Upper lobe of left lung (tissue), 4 donors: ENCODE results near the gene PIK3C2G.

Source experiments
- CTCF ChIP-seq, 6 experiments: fragments of 450-650 bp in 4 of 6; fragments of 200-600 bp in 2 of 6; sonication (generic) in 2 of 6; IDR thresholded peaks; one replicate each; pipeline ENCODE4 v1.5.1; 2016 to 2019; ENCODE audit warnings: antibody characterized with exemption in 6 of 6
- EP300 ChIP-seq, 4 donors: sonication (generic); formaldehyde crosslinking; IDR thresholded peaks; one replicate each; pipeline ENCODE4 v1.5.1; 2017; ENCODE audit warnings: antibody characterized with exemption in 4 of 4, control low read depth in 2 of 4
- POLR2A ChIP-seq, 4 donors: fragments of 450-650 bp; IDR thresholded peaks; one replicate each; pipeline ENCODE4 v1.5.1; 2016 to 2017; ENCODE audit warnings: antibody characterized with exemption in 4 of 4, mild to moderate bottlenecking in 2 of 4
- POLR2AphosphoS5 ChIP-seq, 2 donors: sonication (generic); formaldehyde crosslinking; IDR thresholded peaks; one replicate each; pipeline ENCODE4 v1.5.1; 2017; ENCODE audit warnings: antibody characterized with exemption in 2 of 2

GRCh38 chr12:18259906-18260682 is 1.2 kb upstream of the PIK3C2G start:
- TF ChIP-seq CTCF (IDR thresholded peaks at IDR 0.05) (no peak), POLR2A (IDR thresholded peaks at IDR 0.05) (no peak), EP300 (IDR thresholded peaks at IDR 0.05) (no peak), POLR2AphosphoS5 (IDR thresholded peaks at IDR 0.05) (no peak)
